Stimulated activated CD4-positive, alpha-beta T cell treated with anti-CD3 and anti-CD28 coated beads, TNF-alpha, amount 100 ng/mL, for 24 hours (primary cell): ENCODE measurements around the gene TMEM138.

ENCODE experiments used
- DNase-seq, 3 experiments: peaks; one replicate each; pipeline ENCODE4 v3.0.0-alpha.2; 2020; ENCODE audit warnings: low read depth in 3 of 3

The TMEM138 gene

DNA sequence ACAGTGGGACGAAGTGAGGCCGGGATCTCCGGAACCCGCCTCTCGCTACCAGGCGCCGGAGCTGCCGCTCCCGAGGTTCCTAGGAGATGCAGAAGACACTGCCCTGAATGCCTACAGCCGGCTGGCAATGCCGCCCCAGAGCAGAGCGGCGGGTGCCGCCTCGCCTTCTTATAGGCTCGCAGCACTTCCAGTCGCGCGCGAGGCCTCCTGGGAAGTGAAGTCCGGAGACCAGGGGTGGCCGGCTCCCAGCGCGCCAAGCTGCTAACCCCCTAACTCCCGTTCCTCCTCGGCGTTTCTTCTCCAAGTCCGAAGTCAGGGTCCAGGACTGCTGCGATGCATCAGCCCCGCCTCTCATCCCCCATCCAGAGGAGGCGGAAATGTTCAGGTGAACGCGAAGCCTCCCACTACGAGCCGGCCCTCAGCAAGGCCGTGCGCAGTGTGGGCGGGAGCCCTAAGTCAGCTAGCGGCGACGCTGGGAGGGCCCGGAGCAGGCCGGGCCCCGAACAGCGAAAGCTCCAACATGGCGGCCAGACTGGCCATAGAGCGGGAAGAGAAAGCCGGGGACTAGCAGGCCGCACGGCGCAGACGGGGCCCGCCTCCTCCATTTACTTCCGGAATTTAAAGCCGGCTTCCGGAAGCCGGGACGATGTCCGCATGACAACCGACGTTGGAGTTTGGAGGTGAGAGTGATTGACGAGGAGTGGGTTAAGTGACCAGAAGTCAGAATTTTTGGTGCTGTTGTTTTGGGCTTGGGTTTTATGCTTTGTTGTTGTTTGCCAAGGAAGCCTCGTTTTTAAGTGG, at the start of gene TMEM138, which contains the start of gene CYB561A3:
TSS of gene TMEM138 (plus strand) at position 634 of the 801 bp plus-strand sequence. CDS start 2,017 bp downstream, outside the sequence.
TSS of gene CYB561A3 (minus strand) at position 142 of the 801 bp plus-strand sequence. CDS start 5,169 bp downstream, outside the sequence.
- DNase-seq: peak; percentile 85 to 93 (median 86)

DNA sequence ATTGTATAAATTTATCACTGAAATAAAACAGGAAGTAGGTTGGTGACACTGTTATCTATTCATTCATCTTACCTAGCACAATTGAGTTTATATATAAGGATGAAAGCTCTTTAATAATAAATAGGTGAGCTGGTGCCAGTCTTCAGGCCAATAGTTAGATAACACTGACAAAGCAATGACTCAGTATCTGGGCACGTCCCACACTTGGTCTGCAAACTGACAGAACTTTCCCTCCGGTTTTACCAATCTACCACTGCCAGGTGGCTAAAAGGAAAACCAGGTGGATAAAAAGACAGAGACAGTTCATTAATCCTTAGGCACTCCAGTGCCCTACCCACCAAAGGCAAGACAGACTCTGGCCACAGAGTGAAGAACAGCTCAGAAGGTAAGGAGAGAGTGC, 46.9 kb upstream of the TMEM138 start:
- no peak for DNase-seq

DNA sequence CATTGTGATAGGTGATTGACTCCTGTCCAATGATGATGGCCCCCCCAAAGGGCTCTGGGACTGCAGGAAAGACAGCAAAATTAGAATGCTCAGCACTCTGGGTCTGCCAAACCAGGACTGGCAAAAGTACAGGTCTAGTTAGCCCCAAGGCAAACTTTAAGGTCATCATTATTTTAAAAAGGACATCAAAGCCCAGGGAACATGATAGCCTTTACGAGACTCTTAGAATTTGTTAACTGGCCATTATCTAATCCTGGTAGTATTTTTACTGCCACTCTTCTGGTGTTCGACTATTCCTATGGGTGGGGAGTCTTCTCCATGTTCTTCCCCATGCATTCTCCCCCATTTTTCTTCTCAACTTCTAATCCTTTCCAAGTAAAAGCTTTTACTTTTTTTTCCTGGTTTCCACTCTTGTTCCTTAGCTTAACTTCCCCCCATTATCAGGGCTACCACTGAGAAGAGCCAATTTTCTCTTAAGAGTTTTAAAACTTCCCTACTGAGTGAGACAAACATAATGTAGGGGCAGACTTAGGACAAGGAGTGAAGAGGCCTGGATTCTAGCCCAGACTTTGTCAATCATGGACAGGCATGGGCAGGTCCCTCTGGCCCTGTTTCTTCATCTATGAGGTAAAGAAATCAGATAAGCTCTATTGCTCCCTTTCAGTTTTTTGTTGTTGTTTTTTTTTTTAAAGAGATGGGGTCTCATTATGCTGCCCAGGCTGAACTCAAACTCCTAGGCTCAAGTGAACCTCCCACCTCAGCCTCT, 36.3 kb upstream of the TMEM138 start:
- no peak for DNase-seq

- no peak for DNase-seq
These were observed 34.5 kb upstream of the TMEM138 start for GRCh38 chr11:61327669-61328071.

GRCh38 chr11:61328351-61328750, 33.8 kb upstream of the TMEM138 start:
- DNase-seq: no peak

GRCh38 chr11:61329871-61330270, 32.3 kb upstream of the TMEM138 start:
- no peak for DNase-seq

DNA sequence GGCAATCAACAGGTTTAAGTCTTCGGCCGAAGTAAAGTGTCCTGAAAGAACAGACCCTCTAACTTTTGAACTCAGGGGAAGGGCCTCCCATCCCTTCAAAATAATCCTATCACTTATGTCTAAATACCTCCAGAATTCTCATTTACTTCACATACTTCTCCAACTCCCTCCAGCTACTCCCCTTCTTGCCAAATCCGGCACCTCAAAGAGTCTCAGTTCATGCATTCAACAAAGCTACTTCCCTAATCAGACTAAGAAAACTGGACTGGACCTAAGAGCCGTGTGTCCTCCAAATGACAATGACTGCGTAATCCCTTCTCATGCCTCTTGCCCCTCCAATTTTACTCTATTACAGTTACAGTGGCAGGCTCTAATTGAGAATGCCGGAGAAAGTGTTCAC, 30.5 kb upstream of the TMEM138 start:
- DNase-seq: no peak

DNA sequence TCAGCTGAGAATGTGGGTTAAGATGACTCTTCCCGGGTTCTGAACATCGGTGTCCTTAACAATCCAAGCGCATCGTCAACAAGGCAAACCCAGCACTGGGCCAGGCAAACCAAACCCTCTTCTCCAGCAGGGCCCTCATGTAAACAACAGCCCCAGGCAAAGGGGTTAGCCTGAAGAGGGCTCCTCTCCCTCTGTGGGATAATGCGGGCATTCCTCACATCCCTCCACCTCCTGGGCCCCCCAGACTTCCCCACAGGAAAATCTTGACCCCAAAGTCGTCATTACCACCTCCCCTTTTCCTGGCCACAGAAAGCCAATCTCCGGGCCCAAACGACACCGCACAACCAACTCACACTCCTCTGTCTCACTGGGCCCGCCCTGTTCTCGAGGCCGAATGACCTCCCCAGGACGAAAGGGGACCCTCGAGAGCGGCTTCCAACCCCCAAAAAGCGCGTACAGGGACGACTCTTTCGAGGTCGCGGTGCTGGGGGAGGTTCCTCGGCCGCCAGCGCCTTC, 29.8 kb upstream of the TMEM138 start:
- DNase-seq: no peak

DNA sequence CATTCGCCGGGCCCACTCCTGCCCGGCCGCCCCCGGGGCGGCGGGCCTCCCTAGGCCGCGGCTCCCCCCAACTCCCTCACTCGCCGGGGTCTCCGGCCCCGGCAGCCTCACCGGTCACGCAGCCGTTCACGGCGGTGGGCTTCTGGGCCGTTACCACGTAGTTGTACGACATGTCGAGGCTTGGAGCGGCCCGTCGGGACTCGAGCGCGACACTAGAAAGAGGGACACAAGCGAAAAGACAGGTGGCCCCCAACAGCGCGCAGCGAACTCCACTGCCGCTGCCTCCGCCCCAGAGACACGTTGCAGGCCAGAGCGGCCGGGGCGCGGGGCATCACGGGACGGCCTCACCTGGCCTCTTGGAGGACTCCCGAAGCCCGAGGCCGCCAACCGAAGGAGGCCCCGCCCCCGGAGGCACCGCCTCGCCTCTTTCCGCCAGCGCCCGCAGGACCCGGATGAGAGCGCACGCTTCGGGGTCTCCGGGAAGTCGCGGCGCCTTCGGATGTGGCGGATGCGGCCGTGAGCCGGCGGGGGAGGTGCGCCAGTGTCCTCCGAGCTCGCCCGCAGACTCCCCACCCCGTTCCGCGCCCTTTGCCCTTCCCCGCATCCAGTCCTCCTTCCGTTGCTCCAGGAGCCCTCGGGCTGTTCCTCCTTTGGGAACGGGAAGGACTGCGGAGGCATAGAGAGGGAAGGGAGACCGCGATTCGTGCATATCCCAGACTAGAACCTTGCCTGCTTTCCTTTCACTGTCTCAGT, 29.2 kb upstream of the TMEM138 start, which contains the start of the genes DDB1 and TKFC:
TSS of gene DDB1 (minus strand) at position 309 of the 753 bp plus-strand sequence. CDS start at position 172, 137 bp downstream.
TSS of gene TKFC (plus strand) at position 432 of the 753 bp plus-strand sequence. CDS start 1,501 bp downstream, outside the sequence.
- DNase-seq: peak; percentile 92 to 97 (median 96)

DNA sequence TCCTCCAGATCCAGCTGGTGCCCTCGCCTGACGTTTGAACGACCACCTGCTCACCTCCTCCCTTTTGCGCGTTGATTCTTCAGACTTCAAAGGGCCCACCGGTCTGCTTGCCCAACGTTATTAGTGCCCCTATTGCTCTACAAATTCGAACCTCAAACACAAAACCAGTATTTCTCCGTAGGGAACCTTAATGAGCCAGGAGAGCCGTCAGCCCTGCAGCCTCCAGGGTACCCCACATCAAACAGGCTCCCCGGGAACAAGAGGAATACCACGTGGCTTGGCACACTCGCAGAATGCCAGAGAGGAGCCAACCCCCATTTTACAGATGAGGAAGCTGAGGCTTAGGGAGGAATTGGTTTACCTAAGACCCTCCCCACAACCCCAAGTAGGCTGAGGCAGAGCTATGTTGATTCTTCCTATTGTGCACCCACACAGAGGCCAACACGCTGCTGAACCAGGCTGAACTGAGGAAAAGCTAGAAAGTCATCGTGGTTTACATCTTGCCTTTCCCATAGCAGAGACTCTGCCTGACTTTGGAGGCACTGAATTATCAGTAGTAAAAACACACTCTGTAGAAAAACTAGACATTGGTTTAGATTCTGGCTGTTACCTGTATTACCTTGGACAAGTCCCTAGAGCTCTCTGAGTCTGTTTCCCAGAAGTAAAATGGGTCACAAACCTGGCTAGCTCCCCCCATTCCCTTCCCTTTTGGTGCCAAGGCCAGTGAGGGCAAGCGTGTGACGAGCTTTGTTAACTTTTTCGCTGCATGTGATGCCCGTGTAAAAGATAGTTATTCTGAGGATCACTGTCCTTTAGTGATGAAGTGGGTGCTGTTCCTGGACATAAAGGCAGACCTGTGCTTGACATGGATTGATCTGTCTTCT, 28.4 kb upstream of the TMEM138 start:
- DNase-seq: peak in 1 of 3 experiments; percentile 12

- DNase-seq: no peak
These were observed 27.5 kb upstream of the TMEM138 start for GRCh38 chr11:61334434-61335354.

DNA sequence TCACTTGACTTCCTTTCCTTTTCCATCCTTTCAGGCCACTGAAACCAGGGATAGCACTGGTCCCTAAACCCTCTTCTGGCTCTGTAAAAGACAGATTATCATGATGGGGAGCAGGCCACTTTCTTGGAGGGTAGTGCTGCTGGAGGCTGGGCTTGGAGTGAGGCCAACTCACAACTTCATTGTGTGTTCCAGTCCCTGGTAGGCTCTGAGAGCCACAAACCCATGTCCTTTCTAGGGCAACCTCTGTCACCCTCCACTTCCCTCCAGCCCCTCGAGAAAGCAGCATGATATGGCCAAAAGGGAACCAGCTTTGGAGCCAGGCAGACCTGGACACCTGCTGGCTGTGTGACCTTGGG, 26.8 kb upstream of the TMEM138 start:
- no peak for DNase-seq

- peak; percentile 68 to 81 (median 70) for DNase-seq
These were observed 25.8 kb upstream of the TMEM138 start for GRCh38 chr11:61336171-61336935.

DNA sequence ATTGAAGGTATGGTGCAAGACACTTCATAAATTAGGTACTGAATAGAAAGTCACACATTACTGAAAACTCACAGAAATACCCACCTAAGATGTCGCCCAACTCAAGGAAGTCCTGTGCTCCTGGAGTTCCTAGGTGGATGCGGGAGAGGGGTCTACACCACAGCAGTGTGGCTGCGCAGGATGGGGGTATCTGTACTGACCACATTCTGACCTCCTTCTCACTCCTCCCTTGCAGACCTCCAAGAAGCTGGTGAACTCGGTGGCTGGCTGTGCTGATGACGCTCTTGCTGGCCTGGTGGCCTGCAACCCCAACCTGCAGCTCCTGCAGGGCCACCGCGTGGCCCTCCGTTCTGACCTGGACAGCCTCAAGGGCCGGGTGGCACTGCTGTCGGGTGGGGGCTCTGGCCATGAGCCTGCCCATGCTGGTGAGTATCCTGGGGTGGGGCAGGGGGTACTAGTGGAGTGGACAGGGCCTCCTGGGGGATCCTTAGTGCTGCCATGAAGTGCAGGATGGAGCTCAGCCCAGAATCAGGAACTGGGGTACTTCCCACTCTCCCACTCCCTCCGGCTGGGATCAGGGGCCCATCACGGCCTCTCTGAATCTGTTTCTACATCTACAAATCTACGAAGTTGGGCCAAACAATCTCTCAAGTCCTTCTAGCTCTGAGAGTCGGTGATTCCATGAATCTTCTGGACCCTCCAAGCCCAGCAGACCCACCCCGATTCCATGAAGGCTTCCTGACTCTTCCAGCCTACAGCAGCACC, 24.3 kb upstream of the TMEM138 start:
- no peak for DNase-seq

DNA sequence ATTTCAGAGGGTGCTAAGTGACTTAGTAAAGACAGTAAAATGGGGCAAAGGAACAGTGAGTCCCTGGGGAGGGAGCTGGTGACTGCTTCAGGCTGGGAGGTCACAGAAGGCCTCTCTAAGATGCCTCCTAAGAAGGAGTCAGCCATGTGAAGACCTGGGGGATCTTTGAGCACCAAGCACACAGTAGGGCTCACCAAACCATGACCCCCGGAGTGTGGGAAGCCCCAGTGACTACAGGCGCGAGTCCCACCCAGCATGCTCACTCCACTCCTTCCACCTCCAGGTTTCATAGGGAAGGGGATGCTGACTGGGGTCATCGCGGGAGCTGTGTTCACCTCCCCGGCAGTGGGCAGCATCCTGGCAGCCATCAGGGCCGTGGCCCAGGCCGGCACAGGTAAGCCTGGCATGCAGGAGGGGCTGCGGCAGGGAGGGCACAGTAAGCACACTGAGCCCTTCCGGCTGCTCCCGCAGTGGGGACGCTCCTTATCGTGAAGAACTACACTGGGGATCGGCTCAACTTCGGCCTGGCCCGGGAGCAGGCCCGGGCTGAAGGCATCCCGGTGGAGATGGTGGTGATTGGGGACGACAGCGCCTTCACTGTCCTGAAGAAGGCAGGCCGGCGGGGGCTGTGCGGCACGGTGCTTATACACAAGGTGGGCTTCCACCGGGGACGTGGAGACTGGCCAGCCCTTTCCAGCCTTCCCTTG, 23.2 kb upstream of the TMEM138 start:
- no peak for DNase-seq

GRCh38 chr11:61339490-61339878, 22.7 kb upstream of the TMEM138 start:
- no peak for DNase-seq

DNA sequence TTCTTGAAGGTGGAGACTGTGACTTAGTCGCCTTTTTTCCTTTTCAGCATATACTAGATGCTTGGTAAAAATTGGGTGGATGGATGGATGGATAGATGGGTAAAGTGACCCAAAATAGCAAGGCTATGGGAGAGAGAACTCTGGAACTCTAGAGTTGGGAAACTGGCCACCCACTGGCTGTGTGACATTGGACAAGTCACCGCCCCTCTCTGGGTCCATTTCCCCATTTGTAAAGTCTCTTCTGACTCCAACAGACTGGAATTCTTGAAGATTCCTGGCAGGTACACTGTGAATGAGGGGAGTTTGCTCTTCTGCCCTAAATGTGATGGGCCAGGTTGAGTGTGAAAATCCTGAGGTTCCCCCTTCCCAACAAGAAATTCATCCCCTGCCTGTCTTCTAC, 21.2 kb upstream of the TMEM138 start:
- DNase-seq: no peak
